GM23248 (cell line): ENCODE measurements around the gene ZNF326. TPM values are rescaled to one million over a fixed set of nuclear protein-coding genes. Genes with fewer than 3 reads are reported as not detected.
"Not testable (repeated sequence)": the region's sequence is repeated elsewhere in the genome, so short reads cannot be mapped to it uniquely, and the experiment has no call there.

Source experiments
- DNase-seq: peaks from one replicate; pipeline ENCODE4 v3.0.0-alpha.2; 2015
- H2AFZ ChIP-seq: fragments of 200-600 bp; sonication (generic); 2 replicates; pipeline ENCODE4 v1.6.1; 2016; ENCODE audit warnings: antibody characterized with exemption
- H3F3A ChIP-seq: fragments of 200-600 bp; sonication (generic); 2 replicates; pipeline ENCODE4 v1.6.1; 2016; ENCODE audit warnings: mild to moderate bottlenecking, antibody characterized with exemption, mixed run types; ENCODE audit not compliant: insufficient read depth
- H3K27ac ChIP-seq: fragments of 200-600 bp; sonication (generic); 2 replicates; pipeline ENCODE4 v1.5.1; 2016; ENCODE audit warnings: mild to moderate bottlenecking
- H3K27me3 ChIP-seq: fragments of 200-600 bp; sonication (generic); replicated peaks from 2 replicates; pipeline ENCODE4 v1.6.1; 2016; ENCODE audit warnings: mild to moderate bottlenecking; ENCODE audit not compliant: insufficient read depth
- H3K36me3 ChIP-seq: fragments of 200-600 bp; sonication (generic); 2 replicates; pipeline ENCODE4 v1.6.1; 2016; ENCODE audit warnings: low read depth, mild to moderate bottlenecking
- H3K4me1 ChIP-seq: fragments of 200-600 bp; sonication (generic); 2 replicates; pipeline ENCODE4 v1.6.1; 2016; ENCODE audit warnings: mild to moderate bottlenecking; ENCODE audit not compliant: insufficient read depth
- H3K4me2 ChIP-seq: fragments of 200-600 bp; sonication (generic); one replicate; pipeline ENCODE4 v1.6.1; 2016; ENCODE audit warnings: mild to moderate bottlenecking; ENCODE audit not compliant: unreplicated experiment
- H3K4me3 ChIP-seq: fragments of 200-600 bp; sonication (generic); 2 replicates; pipeline ENCODE4 v1.5.1; 2016; ENCODE audit warnings: mild to moderate bottlenecking
- H3K79me2 ChIP-seq: fragments of 200-600 bp; sonication (generic); 2 replicates; pipeline ENCODE4 v1.6.1; 2016; ENCODE audit warnings: mild to moderate bottlenecking; ENCODE audit not compliant: insufficient read depth
- H3K9ac ChIP-seq: fragments of 200-600 bp; sonication (generic); 2 replicates; pipeline ENCODE4 v1.6.1; 2016; ENCODE audit warnings: mild to moderate bottlenecking
- H3K9me2 ChIP-seq: fragments of 200-600 bp; sonication (generic); 2 replicates; pipeline ENCODE4 v1.6.1; 2016; ENCODE audit warnings: mixed run types, mild to moderate bottlenecking, moderate library complexity; ENCODE audit not compliant: insufficient read depth
- H3K9me3 ChIP-seq: fragments of 200-600 bp; sonication (generic); one replicate; pipeline ENCODE4 v1.6.1; 2017; ENCODE audit warnings: low read depth
- H4K20me1 ChIP-seq: fragments of 200-600 bp; sonication (generic); 2 replicates; pipeline ENCODE4 v1.6.0; 2016; ENCODE audit not compliant: insufficient read depth
- EZH2 ChIP-seq: fragments of 200-600 bp; sonication (generic); IDR thresholded peaks from 2 replicates; pipeline ENCODE4 v1.6.1; 2018; ENCODE audit warnings: antibody characterized with exemption, mild to moderate bottlenecking; ENCODE audit not compliant: insufficient read depth, poor library complexity, severe bottlenecking
- EZH2phosphoT487 ChIP-seq: fragments of 200-600 bp; sonication (generic); IDR thresholded peaks from 2 replicates; pipeline ENCODE4 v1.6.1; 2018; ENCODE audit warnings: antibody characterized with exemption, moderate library complexity, mild to moderate bottlenecking, low read depth; ENCODE audit not compliant: insufficient read depth
- WGBS, 2 experiments: methylation state at CpG; one replicate each; pipeline ENCODE4 v1.1.6; 2015 to 2017; ENCODE audit warnings: low lambda C conversion rate in 2 of 2, low coverage in 1 of 2; ENCODE audit errors: missing lambda C conversion rate in 2 of 2; 5-methylcytosine and 5-hydroxymethylcytosine counted together
- in situ Hi-C: fragments of 300-500 bp; cut with MboI; formaldehyde crosslinking; loops from 2 replicates; pipeline ENCODE4 v1.15.0; 2020
- polyA plus RNA-seq: library from polyadenylated mRNA; unstranded; fragments of >200 nt; fragmentation: Nextera tagmentation; extraction: Ambion mirVana; gene quantifications from 2 replicates; pipeline ENCODE4 v1.2.1, GENCODE V29; 2016
- total RNA-seq: library from RNA; depleted of rRNA; stranded (reverse); fragments of >200 nt; shearing (Covaris generic); gene quantifications from 2 replicates; pipeline ENCODE4 v1.2.3, GENCODE V29; 2014

The ZNF326 gene
- total and polyA plus RNA-seq, 2 experiments from 2014 or later = 5.2 to 17.7 TPM

- no peaks in the 10 kb centered on the region for H4K20me1 ChIP-seq
- no peak overlapping the region for H3K4me2 ChIP-seq
- no peak overlapping the region for H3K9ac ChIP-seq
- H3K79me2 ChIP-seq = no peaks in the 10 kb centered on the region
- 10 to 13% methylated on average over 5 of the region's 5 CpGs for WGBS, 2 experiments
- peak; percentile 4 for DNase-seq
- no peaks in the 10 kb centered on the region for H3F3A ChIP-seq
- TF ChIP-seq EZH2 = no peak
- no peak for TF ChIP-seq EZH2phosphoT487
- H3K4me1 ChIP-seq = no peaks in the 10 kb centered on the region
- no peak overlapping the region for H3K4me3 ChIP-seq
- H3K36me3 ChIP-seq = no peaks in the 10 kb centered on the region
- peaks cover 14% of the 10 kb centered on the region for H3K27me3 ChIP-seq
- no peaks in the 10 kb centered on the region for H3K9me2 ChIP-seq
- no peak overlapping the region for H3K27ac ChIP-seq
- in situ Hi-C loops = no loop called here
- H2AFZ ChIP-seq = peak overlapping the region; percentile 56; the same call in 1 of the 2 replicates
- no peaks in the 10 kb centered on the region for H3K9me3 ChIP-seq
Measured at GRCh38 chr1:90048043-90048442, 53.1 kb downstream of the ZNF326 start.

GRCh38 chr1:90062700-90063643, 68.1 kb downstream of the ZNF326 start:
- H3K27me3 ChIP-seq, H4K20me1 ChIP-seq, H3K9me2 ChIP-seq, H3K36me3 ChIP-seq, H3K9ac ChIP-seq, H3F3A ChIP-seq, H3K4me1 ChIP-seq, H3K4me2 ChIP-seq, H3K27ac ChIP-seq, in situ Hi-C loops, DNase-seq, H3K4me3 ChIP-seq, H2AFZ ChIP-seq, H3K9me3 ChIP-seq, H3K79me2 ChIP-seq: not testable (repeated sequence)
- 58 to 64% methylated on average over 22 to 29 of the region's 31 CpGs for whole genome bisulfite sequencing, 2 experiments

GRCh38 chr1:90064109-90064508, 69.2 kb downstream of the ZNF326 start:
- H3K27me3 ChIP-seq = not testable (repeated sequence)

GRCh38 chr1:90067194-90067931, 72.5 kb downstream of the ZNF326 start:
- H3K79me2 ChIP-seq = no peaks in the 10 kb centered on the region
- no peak overlapping the region for H3K27ac ChIP-seq
- no peak overlapping the region for H3K9ac ChIP-seq
- no peaks in the 10 kb centered on the region for H3K36me3 ChIP-seq
- no peaks in the 10 kb centered on the region for H3F3A ChIP-seq
- no peak for DNase-seq
- TF ChIP-seq EZH2 (no peak), EZH2phosphoT487 (no peak)
- H3K9me3 ChIP-seq = no peaks in the 10 kb centered on the region
- in situ Hi-C loops = no loop called here
- H3K4me1 ChIP-seq = no peaks in the 10 kb centered on the region
- H3K4me3 ChIP-seq = no peak overlapping the region
- no peaks in the 10 kb centered on the region for H4K20me1 ChIP-seq
- no peak overlapping the region for H3K4me2 ChIP-seq
- H2AFZ ChIP-seq = no peak overlapping the region
- no peaks in the 10 kb centered on the region for H3K9me2 ChIP-seq
- 3 to 5% methylated on average over 3 of the region's 3 CpGs for whole genome bisulfite sequencing, 2 experiments
- no peaks in the 10 kb centered on the region for H3K27me3 ChIP-seq

More at GRCh38 chr1:90064109-90064508, 69.2 kb downstream of the ZNF326 start:
- H3K9me3 ChIP-seq, H3F3A ChIP-seq, in situ Hi-C loops, H3K4me1 ChIP-seq, H2AFZ ChIP-seq, H3K79me2 ChIP-seq, H3K4me3 ChIP-seq, H3K27ac ChIP-seq, H3K9ac ChIP-seq, H4K20me1 ChIP-seq, H3K36me3 ChIP-seq, H3K4me2 ChIP-seq, H3K9me2 ChIP-seq, DNase-seq: not testable (repeated sequence)
- 38 to 41% methylated on average over 6 of the region's 6 CpGs for WGBS, 2 experiments
